Chondrocyte (in vitro differentiated cells): ENCODE measurements around the gene NADSYN1. TPM values are rescaled to one million over a fixed set of nuclear protein-coding genes. Genes with fewer than 3 reads are reported as not detected.
"Not testable (repeated sequence)": the region's sequence is repeated elsewhere in the genome, so short reads cannot be mapped to it uniquely, and the experiment has no call there.

Experiments used
- DNase-seq: peaks from one replicate; pipeline ENCODE4 v3.0.0; 2021; ENCODE audit warnings: mixed read lengths, low spot score
- H3K27ac Mint-ChIP-seq: one replicate; pipeline ENCODE4 v1.8.0; 2021; ENCODE audit warnings: mild to moderate bottlenecking, moderate library complexity, mixed read lengths; ENCODE audit not compliant: unreplicated experiment
- H3K27me3 Mint-ChIP-seq: 2 replicates; pipeline ENCODE4 v1.8.0; 2021; ENCODE audit warnings: low read depth, mixed read lengths
- H3K36me3 Mint-ChIP-seq: 2 replicates; pipeline ENCODE4 v1.8.0; 2021; ENCODE audit warnings: low read depth, mixed read lengths
- H3K4me1 Mint-ChIP-seq: 2 replicates; pipeline ENCODE4 v1.8.0; 2021; ENCODE audit warnings: low read depth, mild to moderate bottlenecking, mixed read lengths
- H3K4me3 Mint-ChIP-seq: one replicate; pipeline ENCODE4 v1.8.0; 2021; ENCODE audit warnings: mild to moderate bottlenecking, moderate library complexity, mixed read lengths; ENCODE audit not compliant: unreplicated experiment
- H3K9me3 Mint-ChIP-seq: 2 replicates; pipeline ENCODE4 v1.8.0; 2021; ENCODE audit warnings: low read depth, mixed read lengths
- CTCF ChIP-seq: fragments of 200-600 bp; sonication (generic); IDR thresholded peaks from 2 replicates; pipeline ENCODE4 v1.5.0; 2021; ENCODE audit warnings: antibody characterized with exemption, mild to moderate bottlenecking, moderate library complexity
- total RNA-seq: library from RNA; stranded (reverse); gene quantifications from 3 replicates; pipeline ENCODE4 v1.2.1, GENCODE V29; 2021

The NADSYN1 gene
- total RNA-seq, 1 donor from 2014 or later = 38.8 TPM

- TF ChIP-seq CTCF = no peak
- DNase-seq = no peak
- H3K27me3 Mint-ChIP-seq = peaks cover 4% of the 10 kb centered on the region
Observed at GRCh38 chr11:71537537-71537936, 84.5 kb downstream of the NADSYN1 start.

GRCh38 chr11:71537977-71538665 lies 85.1 kb downstream of the NADSYN1 start, which contains the start of gene KRTAP5-8:
KRTAP5-8 (plus strand) TSS chr11:71538025; CDS start chr11:71538056, 31 bp downstream.
- H3K27me3 Mint-ChIP-seq, H3K4me3 Mint-ChIP-seq, H3K27ac Mint-ChIP-seq, H3K36me3 Mint-ChIP-seq, DNase-seq, H3K4me1 Mint-ChIP-seq, H3K9me3 Mint-ChIP-seq: not testable (repeated sequence)

More at GRCh38 chr11:71537537-71537936, 84.5 kb downstream of the NADSYN1 start:
- Mint-ChIP-seq H3K36me3 (no peaks in the 10 kb centered on the region), H3K9me3 (no peaks in the 10 kb centered on the region), H3K27ac (no peak overlapping the region), H3K4me1 (no peaks in the 10 kb centered on the region), H3K4me3 (no peak overlapping the region)

GRCh38 chr11:71538666-71538990 lies 85.6 kb downstream of the NADSYN1 start:
- TF ChIP-seq CTCF = no peak
- peaks cover 7% of the 10 kb centered on the region for H3K27me3 Mint-ChIP-seq
- H3K4me1 Mint-ChIP-seq = no peaks in the 10 kb centered on the region
- no peak overlapping the region for H3K27ac Mint-ChIP-seq
- no peaks in the 10 kb centered on the region for H3K9me3 Mint-ChIP-seq
- no peaks in the 10 kb centered on the region for H3K36me3 Mint-ChIP-seq
- H3K4me3 Mint-ChIP-seq = no peak overlapping the region
- no peak for DNase-seq

GRCh38 chr11:71539017-71539416 lies 86.0 kb downstream of the NADSYN1 start:
- no peak for TF ChIP-seq CTCF
- H3K36me3 Mint-ChIP-seq = no peaks in the 10 kb centered on the region
- H3K4me3 Mint-ChIP-seq = no peak overlapping the region
- H3K9me3 Mint-ChIP-seq = no peaks in the 10 kb centered on the region
- no peak for DNase-seq
- no peaks in the 10 kb centered on the region for H3K4me1 Mint-ChIP-seq
- H3K27me3 Mint-ChIP-seq = peaks cover 7% of the 10 kb centered on the region
- H3K27ac Mint-ChIP-seq = no peak overlapping the region

GRCh38 chr11:71539971-71540370 lies 87.0 kb downstream of the NADSYN1 start:
- not testable (repeated sequence) for H3K36me3 Mint-ChIP-seq, H3K4me3 Mint-ChIP-seq, H3K4me1 Mint-ChIP-seq, H3K27ac Mint-ChIP-seq, DNase-seq, H3K9me3 Mint-ChIP-seq, H3K27me3 Mint-ChIP-seq

GRCh38 chr11:71540521-71541304 lies 87.7 kb downstream of the NADSYN1 start:
- not testable (repeated sequence) for H3K36me3 Mint-ChIP-seq, H3K27me3 Mint-ChIP-seq, H3K4me3 Mint-ChIP-seq, H3K4me1 Mint-ChIP-seq, H3K27ac Mint-ChIP-seq, DNase-seq, H3K9me3 Mint-ChIP-seq
